ENCODE data around the gene USF2. TPM values are rescaled to one million over a fixed set of nuclear protein-coding genes. Genes with fewer than 3 reads are reported as not detected.

The USF2 gene
- polyA plus RNA-seq, 5 donors = 120 to 179 (median 153) TPM

DNA sequence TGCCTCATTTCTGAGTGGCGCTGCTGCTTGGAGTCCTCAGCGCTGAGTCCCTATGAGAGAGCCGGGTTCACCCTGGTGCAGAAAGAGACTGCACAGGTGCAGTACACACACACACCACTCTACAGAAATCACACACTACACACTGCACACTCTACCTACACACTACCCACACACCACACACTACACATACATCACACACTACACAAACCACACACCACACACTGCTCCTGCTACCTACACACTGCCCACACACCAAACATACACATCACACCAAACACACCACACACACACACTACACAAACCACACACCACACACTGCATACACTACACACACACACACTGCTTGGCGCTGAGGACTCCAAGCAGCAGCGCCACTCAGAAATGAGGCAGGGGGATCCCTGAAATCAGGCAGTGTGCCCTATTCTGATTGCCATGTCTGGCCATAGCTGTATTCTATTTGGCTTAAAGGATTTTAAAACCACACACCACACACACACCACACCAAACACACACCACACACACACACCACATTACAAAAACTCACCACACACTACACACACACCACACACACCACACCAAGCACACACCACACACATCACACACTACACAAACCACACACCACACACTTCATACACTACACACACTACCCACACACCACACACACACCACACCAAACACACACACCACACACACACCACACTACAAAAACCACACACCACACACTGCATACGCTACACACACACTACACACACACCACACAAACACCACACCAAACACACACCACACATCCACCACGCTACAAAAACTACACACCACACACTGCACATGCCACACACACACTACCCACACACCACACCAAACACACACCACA, 28.1 kb downstream of the USF2 start:
- no peak for DNase-seq

DNA sequence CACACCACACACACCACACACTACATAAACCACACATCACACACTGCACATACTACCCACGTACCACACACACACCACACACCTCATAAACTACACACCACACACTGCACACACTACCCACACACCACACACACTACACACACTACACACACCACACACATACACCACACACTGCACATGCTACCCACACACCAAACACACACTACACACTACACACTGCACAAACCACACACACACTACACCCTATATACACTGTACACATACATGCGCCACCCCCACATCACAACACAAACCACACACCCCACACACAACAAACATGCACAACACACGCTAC, 28.7 kb downstream of the USF2 start:
- no peak for DNase-seq

DNA sequence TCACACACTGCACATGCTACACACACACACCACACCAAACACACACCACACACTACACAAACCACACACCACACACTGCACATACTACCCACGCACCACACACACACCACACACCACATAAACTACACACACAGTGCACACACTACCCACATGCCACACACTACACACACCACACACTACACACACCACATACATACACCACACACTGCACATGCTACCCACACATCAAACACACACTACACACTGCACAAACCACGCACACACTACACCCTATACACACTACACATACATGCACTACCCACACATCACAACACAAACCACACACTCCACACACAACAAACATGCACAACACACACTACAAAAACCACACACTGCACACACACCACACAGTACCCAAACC, 29.2 kb downstream of the USF2 start:
- DNase-seq = no peak

DNA sequence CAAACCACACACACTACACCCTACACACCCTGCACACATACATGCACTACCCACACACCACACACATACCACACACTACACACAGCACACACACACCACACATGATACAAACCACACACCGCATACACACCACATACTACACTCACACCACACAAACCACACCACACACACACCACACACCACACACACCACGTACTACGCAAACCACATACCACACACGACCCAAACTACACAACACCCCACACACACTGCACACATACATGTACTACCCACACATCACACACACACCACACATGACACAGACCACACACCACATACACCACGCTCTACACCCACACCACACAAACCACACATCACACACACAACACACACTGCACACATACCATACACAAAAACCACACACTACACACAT, 29.8 kb downstream of the USF2 start:
- no peak for DNase-seq

DNA sequence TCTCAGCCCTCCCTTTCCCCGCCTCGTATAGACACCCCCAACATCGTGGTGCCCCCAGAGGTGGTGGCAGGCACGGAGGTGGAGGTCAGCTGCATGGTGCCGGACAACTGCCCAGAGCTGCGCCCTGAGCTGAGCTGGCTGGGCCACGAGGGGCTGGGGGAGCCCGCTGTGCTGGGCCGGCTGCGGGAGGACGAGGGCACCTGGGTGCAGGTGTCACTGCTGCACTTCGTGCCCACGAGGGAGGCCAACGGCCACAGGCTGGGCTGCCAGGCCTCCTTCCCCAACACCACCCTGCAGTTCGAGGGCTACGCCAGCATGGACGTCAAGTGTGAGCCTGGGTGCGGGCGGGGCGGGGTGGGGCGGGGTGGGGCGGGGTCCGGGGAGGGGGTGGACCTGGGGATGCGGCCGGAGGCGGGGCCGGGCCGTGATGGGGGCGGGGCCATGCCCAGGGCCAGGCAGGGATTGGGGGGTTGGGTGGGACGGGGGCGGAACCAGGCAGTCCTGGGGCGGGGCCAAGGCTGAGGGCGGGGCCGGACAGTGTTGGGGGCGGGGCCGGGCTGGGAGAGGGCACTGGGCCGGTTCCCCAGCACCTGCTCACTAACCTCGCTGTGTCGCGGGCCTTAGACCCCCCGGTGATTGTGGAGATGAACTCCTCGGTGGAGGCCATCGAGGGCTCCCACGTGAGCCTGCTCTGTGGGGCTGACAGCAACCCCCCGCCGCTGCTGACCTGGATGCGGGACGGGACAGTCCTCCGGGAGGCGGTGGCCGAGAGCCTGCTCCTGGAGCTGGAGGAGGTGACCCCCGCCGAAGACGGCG, 31.0 kb downstream of the USF2 start:
- no peak for DNase-seq

DNA sequence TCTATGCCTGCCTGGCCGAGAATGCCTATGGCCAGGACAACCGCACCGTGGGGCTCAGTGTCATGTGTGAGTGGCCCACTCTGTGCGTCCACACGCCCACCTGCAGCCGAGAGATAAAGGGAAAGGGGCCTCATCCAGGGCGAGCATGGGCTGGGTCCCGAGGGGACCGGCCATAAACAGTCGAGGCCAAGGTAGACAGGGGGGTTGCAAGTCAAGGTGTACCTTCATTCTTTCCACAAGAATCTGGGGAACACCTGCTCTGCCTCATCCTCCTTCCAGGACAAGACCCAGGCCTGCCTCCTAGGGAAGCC, 31.5 kb downstream of the USF2 start:
- DNase-seq = no peak

DNA sequence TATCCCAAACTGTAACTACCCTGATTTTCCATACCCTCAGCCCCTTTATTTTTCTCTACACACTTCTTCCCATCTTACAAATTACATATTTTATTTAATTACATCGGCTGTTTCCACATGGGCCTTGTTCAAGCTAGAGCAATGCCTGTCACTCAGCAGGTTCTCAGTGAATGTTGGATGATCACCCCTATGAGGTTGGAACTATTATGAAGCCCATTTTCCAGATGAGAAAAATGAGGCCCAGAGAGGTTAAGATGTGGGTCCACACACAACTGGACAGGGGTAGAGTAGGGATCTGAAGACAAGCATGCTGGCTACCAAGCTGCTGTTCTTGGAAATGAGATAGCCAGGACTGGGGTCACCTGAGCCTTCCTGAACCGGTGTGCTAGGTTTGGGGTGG, 33.2 kb downstream of the USF2 start:
- DNase-seq = no peak

DNA sequence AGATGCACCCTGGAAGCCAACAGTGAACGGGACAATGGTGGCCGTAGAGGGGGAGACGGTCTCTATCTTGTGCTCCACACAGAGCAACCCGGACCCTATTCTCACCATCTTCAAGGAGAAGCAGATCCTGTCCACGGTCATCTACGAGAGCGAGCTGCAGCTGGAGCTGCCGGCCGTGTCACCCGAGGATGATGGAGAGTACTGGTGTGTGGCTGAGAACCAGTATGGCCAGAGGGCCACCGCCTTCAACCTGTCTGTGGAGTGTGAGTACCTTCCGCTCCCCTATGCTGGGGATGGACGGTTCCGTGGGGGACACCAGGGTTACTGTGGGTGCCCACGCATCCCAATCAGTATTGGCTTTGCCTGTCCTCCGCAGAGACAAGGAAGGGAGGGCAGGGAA, 33.7 kb downstream of the USF2 start:
- no peak for DNase-seq

DNA sequence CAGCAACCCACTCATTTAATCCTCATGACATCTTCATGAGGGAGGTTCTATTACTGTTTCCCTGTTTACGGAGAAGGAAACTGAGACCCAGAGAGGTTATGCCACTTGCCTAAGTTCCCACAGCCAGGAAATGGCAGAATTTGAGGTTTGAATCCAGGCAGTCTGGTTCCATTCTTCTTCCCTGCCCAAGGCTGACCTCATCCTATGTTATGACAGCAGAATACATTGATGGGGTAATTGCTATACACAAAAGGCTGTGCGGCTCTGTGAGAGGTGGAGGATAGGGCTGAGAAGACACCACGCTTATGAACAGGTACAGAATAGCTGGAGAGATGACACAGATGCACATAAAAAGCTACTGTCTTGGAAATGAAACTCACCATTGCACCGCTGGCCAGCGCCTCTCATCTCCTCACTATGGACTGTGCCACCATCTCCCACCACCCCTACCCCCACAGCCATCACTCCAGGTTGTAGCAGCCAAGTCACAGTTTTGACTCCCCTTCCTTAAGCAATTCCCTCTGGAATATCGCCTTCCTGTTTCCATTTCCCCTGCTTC, 34.7 kb downstream of the USF2 start:
- DNase-seq = no peak

DNA sequence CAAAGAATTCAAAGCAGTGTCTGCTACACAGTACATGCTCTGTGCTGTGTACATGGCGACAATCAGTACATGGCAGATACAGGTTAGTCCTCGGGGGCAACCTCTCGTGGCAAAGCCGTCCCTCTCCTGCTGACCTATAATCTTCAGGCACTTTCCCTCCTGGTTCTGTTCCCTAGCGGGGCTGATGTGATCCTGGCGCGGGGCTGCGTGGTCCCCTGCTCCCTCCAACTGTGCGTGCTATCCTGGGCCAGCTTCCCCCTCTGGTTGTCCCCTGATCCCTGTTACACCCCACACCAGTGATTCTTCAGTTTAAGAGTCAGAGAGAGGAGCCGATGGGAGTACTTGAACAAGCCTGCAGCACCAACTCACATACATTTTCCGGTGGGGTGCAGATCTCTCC, 35.3 kb downstream of the USF2 start:
- no peak for DNase-seq

DNA sequence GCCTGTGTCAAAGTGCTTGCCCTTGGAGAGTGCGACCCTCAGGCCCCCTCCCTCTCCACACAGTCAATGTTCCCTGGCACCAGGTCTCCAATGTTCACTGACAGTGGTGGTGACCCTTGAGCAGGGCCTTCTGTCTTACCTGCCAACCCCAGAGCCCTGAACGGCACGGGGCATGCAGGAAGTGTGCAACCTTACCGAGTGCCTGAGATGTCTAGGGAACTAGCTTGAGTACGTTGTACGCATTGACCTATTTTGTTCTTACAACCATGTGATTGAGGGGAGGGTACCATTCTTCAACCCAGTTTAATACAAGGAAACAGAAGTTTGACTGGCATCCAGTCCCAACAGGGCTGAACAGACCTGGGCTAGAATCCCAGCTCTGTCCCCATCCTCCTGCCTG, 36.4 kb downstream of the USF2 start:
- DNase-seq = no peak

DNA sequence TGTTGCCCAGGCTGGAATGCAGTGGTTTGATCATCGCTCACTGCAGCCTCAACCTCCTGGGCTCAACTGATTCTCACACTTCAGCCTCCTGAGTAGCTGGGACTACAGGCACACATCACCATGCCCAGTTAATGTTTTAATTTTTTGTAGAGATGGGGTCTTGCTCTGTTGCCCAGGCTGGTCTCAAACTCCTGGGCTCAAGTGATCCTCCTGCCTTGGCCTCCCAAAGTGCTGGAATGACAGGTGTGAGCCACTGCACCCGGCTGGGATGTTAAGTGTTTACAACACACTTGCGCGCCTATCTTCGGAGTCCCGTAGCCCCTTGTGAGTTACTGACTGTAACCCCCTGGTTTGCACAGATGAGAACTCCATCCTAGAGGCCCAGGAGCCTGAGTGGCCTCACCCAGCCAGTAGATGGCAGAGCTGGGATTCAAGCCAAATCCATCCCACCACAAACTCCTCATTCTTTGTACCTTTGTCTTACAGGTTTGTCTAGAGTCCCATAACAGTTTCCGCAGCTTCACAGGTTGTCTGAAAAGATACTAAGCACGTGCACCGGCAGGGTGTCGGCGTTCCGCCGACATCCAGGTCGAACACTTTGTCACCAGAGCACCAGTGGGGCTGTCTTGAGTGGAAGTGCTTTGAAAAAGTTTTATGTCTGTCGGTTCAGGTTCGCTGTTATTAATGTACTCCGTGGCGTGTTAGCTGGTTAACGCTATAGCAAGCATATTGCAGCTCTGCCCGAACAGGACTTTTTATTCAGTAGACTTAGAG, 37.9 kb downstream of the USF2 start:
- no peak for DNase-seq

DNA sequence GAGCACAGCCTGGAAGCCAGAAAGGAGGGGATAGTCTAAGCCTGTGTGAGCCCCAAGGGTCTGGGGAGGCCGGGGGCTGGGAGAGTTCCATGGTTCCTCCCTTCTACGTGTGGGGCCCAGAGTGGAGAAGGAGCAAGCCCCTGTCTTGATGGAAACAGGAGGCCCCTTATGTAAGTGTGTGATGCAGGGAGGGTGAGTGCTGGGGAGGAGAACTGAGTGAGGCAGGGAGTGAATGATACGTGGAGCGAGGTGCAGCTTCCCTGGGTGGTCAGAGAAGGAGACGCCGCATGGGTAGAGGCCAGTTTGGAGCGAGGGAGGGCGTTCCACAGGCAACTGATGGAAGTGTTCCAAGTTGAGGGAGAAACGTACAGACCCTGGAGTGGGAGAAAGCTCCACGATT, 39.2 kb downstream of the USF2 start:
- DNase-seq = no peak

DNA sequence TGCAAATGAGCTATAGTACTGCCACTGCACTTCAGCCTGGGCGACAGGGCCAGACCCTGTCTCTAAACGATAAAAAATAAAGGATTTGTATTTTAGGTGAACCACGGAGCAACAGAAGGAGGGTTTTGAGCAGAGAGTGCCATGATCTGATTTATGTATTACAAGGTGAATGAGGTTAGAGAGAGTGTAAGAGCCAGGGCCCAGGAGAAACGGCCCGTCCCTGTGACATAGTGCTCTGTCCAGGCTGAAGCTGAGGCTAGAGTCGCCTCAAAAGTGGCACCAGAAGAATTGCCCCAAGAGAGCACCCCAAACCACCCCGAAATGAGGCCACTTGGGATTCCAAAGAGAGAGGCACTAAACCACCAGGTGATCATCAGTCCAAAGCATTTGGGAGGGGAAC, 40.1 kb downstream of the USF2 start:
- DNase-seq = no peak

DNA sequence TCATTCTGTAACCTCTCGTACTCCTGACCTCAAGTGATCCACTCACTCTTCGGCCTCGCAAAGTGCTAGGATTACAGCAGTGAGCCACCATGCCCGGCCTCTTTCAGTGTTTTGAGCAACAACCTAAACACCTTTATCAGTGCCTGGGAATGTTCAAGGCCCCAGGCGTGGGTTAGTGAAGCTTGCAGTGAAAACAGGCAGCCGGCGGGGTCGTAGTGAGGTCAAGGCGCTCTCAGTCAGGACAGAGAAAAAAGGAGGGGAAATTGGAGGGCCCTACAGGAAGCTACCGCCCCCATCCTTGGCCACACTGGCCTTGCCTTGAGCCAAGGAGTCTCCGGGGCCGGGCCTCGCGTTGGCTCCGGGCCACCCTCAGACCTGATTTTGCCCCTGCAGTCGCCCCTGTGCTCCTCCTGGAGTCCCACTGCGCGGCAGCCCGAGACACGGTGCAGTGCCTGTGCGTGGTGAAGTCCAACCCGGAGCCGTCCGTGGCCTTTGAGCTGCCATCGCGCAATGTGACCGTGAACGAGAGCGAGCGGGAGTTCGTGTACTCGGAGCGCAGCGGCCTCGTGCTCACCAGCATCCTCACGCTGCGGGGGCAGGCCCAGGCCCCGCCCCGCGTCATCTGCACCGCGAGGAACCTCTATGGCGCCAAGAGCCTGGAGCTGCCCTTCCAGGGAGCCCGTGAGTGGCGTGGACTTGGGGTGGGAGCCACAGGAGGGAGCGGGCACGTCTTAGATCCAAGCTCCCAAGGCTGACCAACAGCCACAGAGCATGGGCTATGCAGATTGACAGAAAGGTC, 40.9 kb downstream of the USF2 start:
- DNase-seq = peak; percentile 69 to 73

DNA sequence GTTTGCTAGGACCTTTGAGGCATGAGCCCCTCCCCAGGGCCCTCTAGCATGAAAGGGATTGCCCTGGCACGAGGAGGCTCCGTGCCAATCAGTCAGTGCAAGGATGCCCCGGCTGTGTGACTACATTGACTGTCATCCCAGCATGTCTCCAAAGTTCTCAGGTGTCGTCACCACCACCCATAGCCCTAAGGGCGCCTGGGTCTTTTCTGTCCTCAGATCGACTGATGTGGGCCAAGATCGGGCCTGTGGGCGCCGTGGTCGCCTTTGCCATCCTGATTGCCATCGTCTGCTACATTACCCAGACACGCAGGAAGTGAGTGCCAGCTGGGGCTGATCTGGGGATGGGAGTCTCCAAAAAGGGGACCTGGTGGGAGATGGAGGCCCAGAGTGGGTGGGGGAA, 41.6 kb downstream of the USF2 start:
- DNase-seq = no peak

DNA sequence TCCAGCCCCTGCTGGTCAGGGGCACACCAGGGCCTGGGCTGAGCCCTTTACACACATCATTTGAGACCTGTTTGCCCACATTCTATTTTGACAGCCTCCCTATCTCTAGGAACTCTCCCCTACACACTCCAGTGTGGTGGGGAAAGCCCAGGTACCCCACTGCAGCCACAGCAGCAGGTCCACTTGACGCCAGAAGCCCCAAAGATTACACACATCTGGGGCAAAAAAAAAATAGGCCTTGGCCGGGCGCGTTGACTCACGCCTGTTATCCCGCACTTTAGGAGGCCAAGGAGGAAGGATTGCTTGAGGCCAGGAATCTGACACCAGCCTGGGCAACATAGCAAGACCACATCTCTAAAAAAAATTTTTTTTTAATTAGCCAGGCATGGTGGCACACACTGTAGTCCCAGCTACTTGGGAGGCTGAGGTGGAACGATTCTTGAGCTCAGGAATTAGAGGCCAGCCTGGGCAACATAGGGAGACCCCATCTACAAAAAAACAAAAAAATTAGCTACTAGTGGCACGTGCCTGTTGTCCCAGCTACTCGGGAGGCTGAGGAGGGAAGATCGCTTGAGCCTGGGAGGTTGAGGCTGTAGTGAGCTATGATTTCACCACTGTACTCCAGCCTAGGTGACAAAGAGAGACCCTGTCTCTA, 42.2 kb downstream of the USF2 start:
- DNase-seq = no peak

DNA sequence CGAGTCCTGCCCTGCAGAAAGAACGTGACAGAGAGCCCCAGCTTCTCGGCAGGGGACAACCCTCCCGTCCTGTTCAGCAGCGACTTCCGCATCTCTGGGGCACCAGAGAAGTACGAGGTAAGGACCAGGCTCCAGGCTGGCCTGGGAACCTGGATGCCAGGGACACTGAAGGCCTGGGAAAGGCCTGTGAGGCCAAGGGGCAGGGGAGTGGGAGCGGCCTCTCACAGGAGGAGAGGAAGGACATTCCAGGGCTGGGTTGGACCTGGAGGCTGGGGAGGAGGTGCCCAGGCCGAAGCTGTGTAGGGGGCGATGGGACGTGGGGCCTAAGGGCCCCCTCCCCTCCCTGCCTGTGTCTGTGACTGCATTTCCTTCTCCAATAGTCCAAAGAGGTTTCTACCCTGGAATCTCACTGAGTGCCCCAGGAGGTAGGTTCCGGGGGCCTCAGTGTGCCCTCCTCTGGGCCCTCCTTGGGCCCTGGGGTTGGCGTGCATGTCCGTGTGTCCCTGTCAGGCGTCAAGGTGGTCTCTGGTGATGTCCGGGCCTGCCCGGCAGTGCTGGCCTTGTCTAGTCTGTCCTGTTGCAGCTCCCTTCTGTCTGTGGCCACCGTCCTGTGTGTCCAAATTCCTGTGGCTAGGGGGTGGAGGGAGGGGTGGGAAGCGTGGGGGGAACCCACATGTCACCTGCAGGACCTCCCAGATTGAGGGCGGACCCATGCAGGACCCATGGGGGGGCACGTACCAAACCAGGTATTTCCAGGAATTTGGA, 43.3 kb downstream of the USF2 start:
- DNase-seq = no peak

DNA sequence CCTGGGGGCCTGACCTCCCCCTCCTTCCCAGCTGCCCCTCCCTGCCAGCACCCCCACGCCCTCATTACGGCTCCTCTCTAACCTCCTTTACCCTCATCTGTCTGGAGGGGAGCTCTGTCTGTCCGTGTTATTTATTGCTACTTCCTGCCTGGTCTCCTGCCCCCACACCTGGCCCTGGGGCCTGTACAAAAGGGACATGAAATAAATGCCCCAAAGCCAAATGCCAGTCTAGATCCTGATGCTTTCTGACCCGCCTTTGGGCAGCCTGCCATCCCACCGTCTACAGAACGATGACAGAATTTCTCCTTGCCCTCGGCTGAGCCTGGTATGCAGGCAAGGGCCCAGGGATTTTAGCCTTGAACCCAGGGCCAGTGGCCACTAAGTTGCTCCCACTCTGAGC, 44.8 kb downstream of the USF2 start:
- DNase-seq = no peak

DNA sequence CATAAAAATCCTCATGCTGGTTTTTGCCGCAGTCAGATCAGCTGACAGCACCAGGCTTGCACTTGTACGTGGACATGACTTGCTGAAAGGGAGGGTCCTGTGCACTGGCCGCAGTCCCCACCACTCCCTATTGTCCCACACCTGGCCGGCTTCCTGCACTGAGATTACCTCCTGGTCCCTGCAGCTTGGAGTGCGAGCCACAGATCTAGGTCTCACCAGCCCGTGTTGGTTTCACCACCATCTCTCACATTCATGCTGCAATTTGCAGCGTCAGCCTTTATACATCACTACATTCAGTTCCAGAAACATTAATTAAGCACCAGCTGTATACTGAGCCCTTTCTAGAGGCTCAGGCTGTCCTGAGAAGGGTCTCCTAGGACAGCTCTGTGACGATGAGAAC, 45.3 kb downstream of the USF2 start:
- DNase-seq = no peak
